Measurements from ENCODE around the gene FIBCD1.
"Not testable (repeated sequence)": the region's sequence is repeated elsewhere in the genome, so short reads cannot be mapped to it uniquely, and the experiment has no call there.

FIBCD1 gene

DNA sequence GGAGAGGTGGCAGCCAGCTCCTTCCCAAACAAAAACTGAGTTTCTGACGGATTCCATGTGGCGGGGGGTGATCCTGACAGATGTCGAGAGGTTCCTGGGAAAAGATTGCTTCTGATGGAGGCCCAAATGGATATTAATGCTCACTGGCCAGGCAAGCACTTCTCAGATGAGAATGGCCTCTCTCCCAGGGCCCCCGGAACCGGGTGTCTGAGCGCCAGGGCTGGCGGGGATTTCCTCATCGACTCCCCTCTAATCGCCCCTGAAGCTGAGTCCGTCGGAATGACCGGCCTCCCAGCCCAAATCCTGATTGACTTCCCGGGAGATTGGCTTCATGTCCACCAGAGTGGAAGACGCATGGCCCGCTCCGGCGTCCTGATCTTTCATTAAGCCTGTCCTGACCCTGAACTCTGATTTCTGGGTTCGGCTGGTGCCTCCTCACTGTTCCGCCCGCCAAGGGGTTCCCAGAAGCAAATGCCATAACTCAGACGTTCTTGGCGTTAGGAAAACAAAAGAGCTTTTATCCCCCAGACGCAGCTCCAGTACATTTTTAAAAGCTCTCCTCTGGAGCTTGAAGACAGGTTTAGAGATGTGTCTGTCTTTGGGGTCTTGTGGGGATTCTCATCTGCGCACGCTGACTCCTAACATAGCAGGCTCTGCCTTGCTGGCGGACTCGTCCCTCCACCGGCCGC, 17.6 kb downstream of the FIBCD1 start:
- peak; percentile 81 for DNase-seq

DNA sequence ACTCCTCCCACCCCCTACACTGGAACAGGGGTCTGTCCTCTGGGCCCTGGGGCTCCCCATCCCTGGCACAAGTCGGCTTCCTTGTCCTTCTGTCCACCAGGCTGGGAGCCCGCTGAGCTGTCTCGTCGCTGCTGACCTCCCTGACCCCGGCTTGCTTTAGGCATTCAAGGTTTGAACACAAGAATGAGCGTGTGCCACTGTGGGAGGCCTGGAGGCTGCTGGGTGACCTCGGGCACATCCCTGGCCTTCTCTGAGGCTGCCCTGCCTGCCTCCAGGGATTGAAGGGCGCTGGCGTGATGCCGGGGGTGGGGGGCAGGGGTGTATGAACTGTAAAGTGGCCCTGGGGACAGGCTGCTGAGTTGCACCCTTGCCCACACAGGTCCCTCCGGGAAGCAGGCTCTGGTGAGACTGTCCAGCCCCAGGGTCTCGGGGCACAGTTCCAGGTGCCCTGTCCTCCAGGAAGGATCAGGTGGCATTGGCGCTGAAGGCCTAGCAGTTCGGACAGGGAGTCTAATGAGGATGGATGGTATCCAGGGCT, 18.2 kb downstream of the FIBCD1 start:
- no peak for DNase-seq

DNA sequence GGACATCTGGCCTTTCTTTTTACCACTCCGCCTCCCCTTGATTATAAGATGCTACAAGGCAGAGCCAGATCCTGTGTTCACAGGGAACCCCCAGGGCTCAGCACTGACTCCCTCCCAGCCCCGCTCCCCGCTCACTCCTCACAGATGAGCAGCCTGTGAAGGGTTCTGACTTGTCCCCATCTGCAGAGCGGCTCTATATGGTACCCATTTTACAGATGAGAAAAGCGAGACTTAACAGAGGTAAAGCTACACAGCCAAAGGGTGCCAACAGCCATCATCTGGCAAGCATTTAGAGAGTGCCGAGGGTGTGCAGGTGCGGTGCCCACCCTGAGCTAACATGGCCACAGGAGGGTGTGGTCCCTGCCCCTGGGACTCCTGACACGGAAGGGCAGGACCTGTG, 18.8 kb downstream of the FIBCD1 start:
- DNase-seq: no peak

DNA sequence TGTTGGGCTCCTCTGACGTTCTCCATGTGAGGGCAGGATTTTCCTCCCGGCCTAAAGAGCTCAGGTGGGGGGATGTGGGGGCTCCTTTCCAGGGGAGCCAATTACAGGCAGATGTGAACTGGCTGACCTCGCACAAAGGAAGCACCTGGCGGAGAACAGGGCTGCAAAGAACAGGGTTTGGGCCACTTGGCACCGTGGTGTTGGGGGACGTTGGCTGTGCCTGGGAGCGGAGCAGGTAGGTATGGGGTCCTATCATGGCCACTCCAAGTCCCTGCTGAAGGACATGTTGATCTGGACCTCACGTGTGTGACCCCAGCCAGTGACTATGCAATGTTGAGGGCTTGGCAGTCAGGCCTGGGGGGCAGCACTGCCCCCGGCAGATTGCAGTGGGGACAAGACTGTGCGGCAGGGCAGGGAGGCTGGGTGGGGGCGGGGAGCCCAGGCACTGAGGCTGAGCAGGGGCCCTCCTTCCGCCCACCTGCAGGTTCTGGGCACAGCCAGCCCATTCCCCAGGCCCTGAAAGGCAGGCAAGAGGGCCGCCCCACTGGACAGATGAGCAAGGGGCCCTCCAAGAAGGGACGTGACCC, 19.4 kb downstream of the FIBCD1 start:
- DNase-seq: no peak

DNA sequence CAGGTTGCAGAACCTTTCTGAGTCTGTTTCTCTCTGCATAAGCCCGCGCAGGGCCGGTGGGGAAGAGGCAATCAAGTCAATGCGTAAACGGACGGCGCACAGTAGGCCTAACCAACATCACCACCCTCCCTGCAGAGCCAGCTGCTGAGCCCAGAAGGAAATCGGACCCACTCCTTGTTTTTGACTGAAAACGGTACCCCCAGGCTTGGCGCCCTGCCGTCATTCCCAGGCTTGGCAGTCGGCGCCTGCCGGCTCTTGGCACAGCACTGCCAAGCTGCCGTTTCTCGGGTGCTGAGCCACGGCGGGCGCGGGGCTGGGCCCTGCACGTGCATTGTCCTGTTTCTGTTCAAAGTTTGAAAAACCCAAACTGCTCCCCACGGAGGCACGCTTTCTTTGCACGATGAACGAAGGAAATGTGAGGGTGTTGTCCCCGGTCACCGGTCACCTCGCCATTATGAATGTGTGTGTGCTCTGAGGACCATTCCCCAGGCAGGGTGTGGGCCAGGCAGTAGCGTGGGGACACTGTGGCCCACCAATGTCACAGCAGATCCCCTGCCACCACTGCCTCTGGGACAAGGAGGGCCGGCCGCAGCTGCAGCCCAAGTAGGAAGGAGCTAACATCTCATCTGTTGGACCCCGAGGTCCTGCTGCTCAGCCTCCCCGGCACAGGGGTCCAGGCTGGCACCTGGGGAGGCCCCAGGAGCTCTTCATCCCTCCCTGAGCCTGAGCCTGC, 20.1 kb downstream of the FIBCD1 start:
- DNase-seq: no peak

DNA sequence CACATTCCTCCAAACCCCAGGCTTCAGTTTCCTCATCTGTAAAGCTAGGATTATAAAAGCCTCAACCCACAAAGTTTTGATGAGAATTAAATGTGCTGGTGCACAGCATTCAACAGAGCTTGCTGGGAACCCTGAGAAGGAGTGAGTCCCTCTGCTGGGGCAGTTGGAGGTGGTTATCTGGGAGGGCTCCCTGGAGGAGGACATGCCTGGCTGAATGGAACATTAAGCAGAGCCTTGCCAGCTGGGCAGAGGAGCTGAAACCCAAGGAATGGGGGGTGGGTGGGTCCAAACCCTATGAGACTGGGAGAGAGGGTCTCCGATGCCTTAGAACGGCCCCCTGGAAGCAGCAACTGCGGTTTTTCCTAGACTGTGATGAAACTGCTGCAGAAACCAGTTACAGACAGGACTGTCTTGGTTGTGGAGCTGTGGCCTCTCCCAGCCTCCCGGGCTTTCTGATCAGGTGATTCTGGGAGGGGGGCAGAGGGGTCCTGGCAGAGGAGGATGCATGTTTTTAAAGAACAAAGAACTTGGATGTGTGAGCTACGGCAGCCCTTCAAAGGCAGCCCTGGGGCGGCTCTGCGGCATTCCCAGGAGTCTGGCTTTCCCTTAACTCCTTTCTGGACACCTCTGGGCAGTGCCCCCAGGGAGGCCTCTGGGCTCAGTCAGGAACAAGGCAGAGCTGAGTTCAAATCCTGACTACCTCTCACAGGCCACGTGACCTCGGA, 20.8 kb downstream of the FIBCD1 start:
- no peak for DNase-seq

DNA sequence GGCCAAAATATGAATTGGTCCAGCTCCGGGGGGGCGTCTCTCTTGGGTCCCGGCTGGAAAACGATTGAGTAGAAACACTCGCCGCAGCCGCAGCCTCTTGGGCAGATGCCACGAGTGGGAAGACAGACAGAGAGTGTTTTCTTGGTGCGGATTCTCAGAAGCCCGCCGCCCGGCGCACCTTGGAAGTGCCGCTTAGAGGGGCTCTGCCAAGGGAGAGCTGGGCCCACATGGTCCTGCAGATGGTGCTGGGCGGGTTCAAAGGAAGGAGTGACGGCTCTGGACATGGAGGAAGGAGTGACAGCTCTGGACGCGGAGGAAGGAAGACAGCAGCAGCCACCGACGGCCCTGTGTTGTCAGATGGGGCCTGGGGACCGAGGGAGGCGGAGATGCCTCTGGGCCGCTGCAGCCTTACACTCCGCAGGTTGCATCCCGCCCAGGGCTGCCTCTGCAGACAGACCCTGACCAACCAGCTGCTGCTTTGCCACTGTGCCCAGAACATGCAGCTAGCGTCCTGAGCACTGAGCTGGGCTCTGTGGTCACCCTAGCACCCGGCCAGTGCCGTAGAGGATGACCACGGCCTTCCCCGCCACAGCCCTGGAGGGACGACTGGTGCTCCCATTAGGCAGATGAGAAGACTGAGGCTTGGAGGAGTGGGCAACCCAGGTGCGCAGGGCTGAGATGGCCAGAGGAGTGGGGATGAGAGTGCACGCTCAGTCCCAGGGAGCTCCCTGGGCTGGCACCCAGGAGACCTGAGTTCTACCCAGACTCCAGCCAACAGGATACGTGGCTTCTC, 21.7 kb downstream of the FIBCD1 start:
- no peak for DNase-seq

DNA sequence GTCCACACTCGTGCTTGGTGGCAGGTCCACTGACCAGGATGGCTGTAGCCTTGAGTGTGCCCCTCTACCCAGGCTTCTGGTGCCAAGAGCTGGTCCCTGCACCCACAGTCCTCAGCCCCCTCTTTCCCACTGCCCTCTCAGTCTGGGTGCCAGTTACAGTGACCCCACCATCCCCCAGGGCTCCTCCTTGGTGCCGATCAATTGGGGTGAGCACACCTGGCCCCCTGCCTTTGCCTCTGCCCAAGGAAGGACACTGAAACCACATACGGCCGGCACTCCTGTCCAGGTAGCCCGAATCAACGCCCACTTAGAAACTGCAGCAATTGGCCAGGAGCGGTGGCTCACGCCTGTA, 24.0 kb downstream of the FIBCD1 start:
- no peak for DNase-seq

DNA sequence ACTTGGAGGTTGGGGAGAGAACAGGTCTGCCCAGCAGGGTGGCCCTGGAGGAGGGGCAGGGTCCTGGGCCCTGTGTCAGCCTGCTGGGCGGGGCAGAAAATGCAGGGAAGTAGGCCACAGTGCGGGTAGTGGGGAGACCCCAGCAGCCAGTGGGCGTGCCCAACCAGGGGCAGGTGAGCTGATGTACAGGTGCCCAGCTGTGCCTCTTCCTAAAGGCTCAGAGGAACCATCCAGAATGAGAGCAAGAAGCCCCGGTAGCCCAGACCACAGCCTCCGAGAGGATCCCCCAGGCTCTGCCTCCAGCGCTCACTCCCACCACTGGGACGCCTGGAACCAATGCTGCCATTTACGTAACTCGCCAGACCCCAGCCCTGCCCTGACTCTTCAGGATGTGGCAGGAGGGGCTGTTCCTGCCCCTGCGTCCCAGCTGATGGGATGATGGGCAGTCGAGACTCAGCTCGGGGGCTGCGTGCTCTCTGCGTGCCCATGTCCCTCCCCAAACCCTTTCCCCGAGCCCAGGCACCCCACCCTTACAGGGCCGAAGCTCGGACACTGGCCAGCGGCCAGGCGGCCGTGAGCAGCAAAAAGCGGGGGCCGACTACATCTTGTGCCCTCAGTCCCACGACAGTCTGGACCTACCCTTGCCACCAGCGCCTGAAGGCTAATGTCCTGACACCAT, 24.5 kb downstream of the FIBCD1 start:
- no peak for DNase-seq

DNA sequence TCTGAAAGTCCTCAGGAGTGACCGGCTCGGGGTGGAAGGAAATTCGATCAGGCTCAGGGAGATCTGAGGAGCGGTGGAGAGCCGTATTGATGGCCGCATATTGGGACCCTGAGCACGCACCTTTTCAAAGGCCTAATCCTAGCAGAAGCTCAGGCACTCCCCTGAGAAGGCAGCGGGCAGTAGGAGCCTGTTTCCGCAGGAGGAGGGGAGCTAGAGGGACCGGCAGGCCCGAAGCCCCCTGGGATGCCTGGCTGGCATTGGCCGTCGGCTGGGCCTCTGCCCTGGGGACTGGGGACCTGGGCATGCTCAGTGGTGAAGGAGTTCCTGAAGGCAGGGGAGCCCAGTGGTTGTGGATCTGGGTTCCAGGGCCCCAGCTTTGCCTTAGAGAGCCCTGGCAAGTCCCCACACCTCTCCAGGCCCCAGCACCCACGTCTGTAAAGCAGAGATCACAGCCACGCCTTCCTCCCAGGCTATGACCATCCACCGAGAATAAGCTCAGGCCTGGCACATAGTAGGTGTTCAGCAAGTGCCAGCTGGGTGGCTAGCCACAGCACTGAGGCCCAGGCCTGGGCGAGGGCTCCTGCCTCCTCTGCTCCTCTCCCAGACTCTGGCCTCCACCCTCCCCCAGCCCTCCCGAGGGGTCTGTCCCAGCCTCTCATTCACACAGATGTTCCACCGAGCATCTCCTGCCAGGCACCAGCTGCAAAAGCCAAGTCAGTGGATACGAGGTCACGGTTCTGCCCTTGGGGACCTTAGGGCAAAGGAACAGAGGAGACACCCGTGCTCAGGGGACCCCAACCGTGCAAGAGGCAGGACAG, 25.2 kb downstream of the FIBCD1 start:
- peak; percentile 43 for DNase-seq

DNA sequence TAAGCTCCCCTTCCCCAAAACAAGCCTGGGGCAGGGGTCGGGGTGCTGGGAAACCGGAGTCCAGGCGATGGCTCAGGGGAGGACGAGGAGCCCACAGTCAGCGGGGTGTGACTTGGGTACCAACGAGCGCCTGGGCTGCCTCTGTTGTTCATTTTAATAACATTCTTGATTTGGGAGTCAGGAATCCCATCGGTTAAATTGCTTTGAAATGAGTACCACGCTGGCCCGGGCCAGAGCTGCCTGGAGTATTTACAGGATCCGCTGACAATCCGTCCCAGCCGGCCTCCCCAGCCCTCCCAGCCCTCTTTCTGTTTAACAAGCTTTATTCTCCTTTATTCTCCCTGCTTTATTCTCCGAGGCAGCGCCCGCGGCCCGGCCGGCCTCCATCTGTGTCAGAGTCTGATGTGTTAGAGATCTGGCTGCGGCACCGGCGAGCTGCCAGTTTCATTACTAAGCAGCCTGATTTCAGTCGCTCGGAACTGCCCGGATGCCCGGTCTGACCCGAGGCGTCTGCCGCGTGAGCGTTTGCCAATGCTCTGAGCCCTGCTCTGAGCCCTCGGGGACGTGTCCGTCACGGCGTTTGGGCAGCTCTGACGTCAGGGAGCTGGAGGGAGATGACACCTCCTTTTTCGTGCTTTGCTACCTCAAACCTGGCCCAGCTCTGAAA, 26.0 kb downstream of the FIBCD1 start:
- peak; percentile 76 for DNase-seq

DNA sequence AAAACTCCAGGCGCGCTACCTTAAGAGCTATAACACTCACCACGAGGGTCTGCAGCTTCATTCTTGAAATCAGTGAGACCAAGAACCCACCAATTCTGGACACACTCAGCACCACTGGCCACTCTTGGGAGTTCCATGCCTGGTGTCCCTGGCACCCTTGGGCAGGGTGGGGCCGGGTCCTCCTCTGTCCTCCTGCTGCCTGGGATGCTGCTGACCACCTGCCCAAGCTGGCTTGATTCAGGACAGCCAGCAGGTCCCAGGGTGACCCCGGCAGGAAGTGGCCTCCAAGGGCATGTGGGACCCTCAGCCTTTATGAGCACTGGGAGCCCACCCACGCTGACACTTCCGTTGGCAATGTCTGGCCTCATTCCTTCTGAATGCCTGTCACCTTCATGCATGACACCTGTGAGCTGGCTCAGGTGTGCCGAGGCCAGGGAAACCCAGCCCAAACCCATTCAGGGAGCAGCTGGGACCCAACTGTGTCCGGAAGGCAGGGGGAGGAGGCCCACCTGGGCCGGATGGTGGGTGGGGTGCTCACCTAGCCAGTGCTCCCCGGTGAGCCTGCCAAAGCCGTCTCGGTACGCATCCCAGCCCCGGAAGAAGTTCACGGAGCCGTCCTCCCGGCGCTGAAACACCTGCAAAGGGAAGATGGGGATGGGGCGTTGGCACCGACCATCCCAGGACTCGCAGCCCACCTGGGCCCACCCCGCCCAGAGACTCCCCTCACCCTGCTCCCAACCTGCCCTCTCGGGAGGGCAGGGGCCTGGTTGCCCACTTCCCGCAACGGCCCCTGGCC, 27.6 kb downstream of the FIBCD1 start:
- no peak for DNase-seq

DNA sequence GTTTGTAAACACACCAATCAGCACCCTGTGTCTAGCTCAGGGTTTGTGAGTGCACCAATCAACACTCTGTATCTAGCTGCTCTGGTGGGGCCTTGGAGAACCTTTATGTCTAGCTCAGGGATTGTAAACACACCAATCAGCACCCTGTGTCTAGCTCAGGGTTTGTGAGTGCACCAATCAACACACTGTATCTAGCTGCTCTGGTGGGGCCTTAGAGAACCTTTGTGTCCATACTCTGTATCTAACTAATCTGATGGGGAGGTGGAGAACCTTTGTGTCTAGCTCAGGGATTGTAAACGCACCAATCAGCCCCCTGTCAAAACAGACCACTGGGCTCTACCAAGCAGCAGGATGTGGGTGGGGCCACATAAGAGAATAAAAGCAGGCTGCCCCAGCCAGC, 28.4 kb downstream of the FIBCD1 start:
- DNase-seq: not testable (repeated sequence)

DNA sequence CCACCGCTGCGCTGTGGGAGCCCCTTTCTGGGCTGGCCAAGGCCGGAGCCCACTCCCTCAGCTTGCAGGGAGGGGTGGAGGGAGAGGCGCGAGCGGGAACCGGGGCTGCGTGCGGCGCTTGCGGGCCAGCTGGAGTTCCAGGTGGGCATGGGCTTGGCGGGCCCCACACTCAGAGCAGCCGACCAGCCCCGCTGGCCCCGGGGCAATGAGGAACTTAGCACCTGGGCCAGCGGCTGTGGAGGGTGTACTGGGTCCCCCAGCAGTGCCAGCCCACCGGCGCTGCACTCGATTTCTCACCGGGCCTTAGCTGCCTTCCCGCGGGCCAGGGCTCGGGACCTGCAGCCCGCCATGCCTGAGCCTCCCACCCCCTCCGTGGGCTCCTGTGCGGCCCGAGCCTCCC, 29.0 kb downstream of the FIBCD1 start:
- DNase-seq: not testable (repeated sequence)

DNA sequence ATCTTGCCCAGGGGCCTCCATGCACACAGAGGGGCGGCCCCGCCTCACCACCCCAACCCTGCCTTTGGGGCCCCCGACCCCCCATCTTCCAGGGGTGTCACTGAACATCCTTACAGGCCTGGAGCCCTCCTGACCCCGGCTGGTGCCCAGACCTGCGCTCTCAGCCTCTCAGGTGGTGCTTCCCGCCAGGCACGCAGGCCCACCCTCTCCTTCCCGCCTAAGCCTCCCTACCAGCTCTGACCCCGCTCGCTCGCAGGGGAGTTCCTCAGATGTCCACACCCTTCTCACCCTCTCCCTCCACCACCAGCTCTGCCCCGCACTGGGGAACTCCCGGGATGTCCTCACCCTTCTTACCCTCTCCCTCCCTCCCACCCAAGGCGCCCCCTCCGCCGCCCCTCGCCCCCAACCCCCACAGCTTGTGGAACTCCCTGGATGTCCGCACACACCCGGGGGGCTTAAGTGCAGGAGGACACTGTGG, 30.1 kb downstream of the FIBCD1 start:
- no peak for DNase-seq

DNA sequence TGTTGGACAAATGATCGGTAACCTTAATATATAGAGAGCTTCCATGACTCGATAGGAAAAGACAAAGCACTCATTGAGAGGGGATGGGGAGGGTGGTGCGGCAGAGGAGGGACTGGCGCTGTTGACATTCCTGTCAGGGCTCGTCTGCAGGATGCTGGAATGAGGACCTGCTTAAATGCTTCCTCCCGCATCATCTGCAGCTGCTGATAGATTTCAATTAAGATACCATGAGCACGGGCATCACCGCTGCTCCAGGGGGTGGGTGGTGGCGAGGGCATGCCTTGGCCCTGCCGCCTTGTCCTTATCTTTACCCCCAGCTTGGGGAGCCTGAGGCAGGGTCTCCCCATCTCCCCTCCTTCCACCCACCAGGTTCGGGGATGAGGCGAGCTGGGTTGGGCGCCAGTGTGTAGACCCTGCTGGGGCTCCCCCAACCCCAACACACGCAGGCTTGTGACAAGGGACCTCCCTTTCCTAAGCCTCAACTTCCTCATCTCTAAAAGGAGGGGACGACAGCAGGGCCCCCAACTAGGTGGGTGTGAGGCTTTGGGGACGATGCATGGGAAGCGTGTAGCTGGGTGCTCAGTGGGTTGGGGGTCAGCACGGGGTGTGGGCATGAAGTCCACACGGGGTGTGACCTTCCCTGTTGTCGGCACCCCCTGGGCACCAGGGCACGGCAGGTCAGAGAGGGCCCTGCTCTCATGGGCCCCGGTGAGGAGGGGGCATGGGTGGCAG, 30.7 kb downstream of the FIBCD1 start:
- no peak for DNase-seq

DNA sequence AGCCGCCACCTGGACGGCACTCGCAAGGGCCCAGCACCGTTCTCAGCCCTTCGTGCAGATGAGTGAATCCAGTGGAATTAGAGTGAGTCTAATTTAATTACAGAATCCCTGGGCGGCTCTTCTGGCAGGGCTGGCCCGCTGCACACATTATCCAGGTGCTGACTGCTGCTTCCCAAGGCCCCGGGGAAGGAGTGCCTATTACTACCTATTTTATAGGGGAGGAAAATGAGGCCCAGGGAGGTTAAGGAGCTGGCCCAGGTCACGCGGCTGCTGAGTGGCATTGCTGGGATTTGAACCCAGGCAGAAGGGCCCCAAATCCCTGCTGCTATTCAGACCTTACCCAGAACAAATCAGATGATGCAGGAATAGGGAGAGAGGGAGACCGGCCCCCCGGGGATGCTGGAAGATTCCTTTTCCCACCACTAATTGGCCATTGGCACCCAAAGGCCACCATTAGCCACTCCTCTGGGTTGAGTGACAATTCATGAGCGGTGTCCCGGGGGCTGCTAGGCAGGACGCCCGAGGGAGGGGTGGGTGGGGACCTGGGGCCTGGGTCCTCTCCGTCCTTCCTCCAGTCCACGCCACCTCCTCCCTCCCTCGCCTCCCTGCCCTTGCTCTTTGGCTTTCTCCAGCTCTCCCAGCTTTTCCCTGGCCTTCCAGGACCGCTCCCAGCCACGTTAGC, 32.2 kb downstream of the FIBCD1 start:
- peak; percentile 48 for DNase-seq

Measured in eye (tissue), 1 donor.